OCI-LY3 (cell line): Measurements from ENCODE around the gene SMIM32.

Source experiments
- H2AFZ ChIP-seq: fragments of 200-600, 300-600 bp; shearing (Covaris generic); 2 replicates; pipeline ENCODE4 v1.6.0; 2014; ENCODE audit warnings: antibody characterized with exemption, low read depth, low read length
- H3K27ac ChIP-seq: fragments of 200-600, 300-600 bp; sonication (generic); 2 replicates; pipeline ENCODE4 v1.5.1; 2014; ENCODE audit warnings: mild to moderate bottlenecking, low read length, moderate library complexity, mixed read lengths
- H3K27me3 ChIP-seq: fragments of 200-600, 300-600 bp; sonication (generic); 2 replicates; pipeline ENCODE4 v1.6.1; 2014; ENCODE audit warnings: low read depth, low read length, mixed read lengths
- H3K36me3 ChIP-seq: fragments of 200-600, 300-600 bp; sonication (generic); replicated peaks from 2 replicates; pipeline ENCODE3; 2014; ENCODE audit warnings: low read depth, low read length, mixed read lengths
- H3K4me1 ChIP-seq: fragments of 300-600, 200-600 bp; sonication (generic); 2 replicates; pipeline ENCODE4 v1.6.1; 2014; ENCODE audit warnings: low read length, mixed read lengths
- H3K4me2 ChIP-seq: fragments of 200-600, 300-600 bp; sonication (generic); 2 replicates; pipeline ENCODE4 v1.6.1; 2014; ENCODE audit warnings: low read length, mixed read lengths
- H3K4me3 ChIP-seq: fragments of 300-600, 200-600 bp; sonication (generic); 2 replicates; pipeline ENCODE4 v1.5.1; 2014; ENCODE audit warnings: antibody characterized with exemption, mild to moderate bottlenecking, low read length, moderate library complexity
- H3K79me2 ChIP-seq: fragments of 300-600, 200-600 bp; shearing (Covaris generic); 2 replicates; pipeline ENCODE4 v1.6.1; 2014; ENCODE audit warnings: mild to moderate bottlenecking, low read length, mixed read lengths
- H3K9ac ChIP-seq: fragments of 300-600, 200-600 bp; shearing (Covaris generic); 2 replicates; pipeline ENCODE4 v1.6.0; 2014; ENCODE audit warnings: mild to moderate bottlenecking, low read length, moderate library complexity
- H3K9me3 ChIP-seq: fragments of 200-600, 300-600 bp; shearing (Covaris generic); 2 replicates; pipeline ENCODE4 v1.6.1; 2014; ENCODE audit warnings: low read length, mixed read lengths; ENCODE audit not compliant: insufficient read depth
- H4K20me1 ChIP-seq: fragments of 200-600, 300-600 bp; sonication (generic); 2 replicates; pipeline ENCODE4 v1.6.1; 2016; ENCODE audit warnings: low read length, mixed read lengths; ENCODE audit not compliant: insufficient read depth
- EZH2phosphoT487 ChIP-seq: fragments of 200-600 bp; shearing (Covaris generic); IDR thresholded peaks from 2 replicates; pipeline ENCODE4 v1.6.1; 2018; ENCODE audit warnings: antibody characterized with exemption, mixed run types, low read depth
- TF ChIP-seq, protein P1 (sequence below): fragments of 200-600, 300-600 bp; sonication (generic); IDR thresholded peaks from 2 replicates; pipeline ENCODE4 v1.5.1; 2014; ENCODE audit warnings: antibody characterized with exemption, low read length, low read depth

Gene SMIM32

GRCh38 chr5:136236479-136237083 is 43.6 kb upstream of the SMIM32 start:
- Histone ChIP-seq H3K36me3 (no peaks in the 10 kb centered on the region), H3K4me3 (no peak overlapping the region), H3K9ac (no peak overlapping the region), H3K9me3 (no peaks in the 10 kb centered on the region), H2AFZ (no peak overlapping the region), H3K79me2 (no peaks in the 10 kb centered on the region), H3K27me3 (no peaks in the 10 kb centered on the region), H4K20me1 (no peaks in the 10 kb centered on the region), H3K4me1 (no peaks in the 10 kb centered on the region), H3K27ac (no peak overlapping the region), H3K4me2 (no peak overlapping the region)
- no peak for TF ChIP-seq EZH2phosphoT487
- TF ChIP-seq, protein P1, sequence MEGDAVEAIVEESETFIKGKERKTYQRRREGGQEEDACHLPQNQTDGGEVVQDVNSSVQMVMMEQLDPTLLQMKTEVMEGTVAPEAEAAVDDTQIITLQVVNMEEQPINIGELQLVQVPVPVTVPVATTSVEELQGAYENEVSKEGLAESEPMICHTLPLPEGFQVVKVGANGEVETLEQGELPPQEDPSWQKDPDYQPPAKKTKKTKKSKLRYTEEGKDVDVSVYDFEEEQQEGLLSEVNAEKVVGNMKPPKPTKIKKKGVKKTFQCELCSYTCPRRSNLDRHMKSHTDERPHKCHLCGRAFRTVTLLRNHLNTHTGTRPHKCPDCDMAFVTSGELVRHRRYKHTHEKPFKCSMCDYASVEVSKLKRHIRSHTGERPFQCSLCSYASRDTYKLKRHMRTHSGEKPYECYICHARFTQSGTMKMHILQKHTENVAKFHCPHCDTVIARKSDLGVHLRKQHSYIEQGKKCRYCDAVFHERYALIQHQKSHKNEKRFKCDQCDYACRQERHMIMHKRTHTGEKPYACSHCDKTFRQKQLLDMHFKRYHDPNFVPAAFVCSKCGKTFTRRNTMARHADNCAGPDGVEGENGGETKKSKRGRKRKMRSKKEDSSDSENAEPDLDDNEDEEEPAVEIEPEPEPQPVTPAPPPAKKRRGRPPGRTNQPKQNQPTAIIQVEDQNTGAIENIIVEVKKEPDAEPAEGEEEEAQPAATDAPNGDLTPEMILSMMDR, result no peak

GRCh38 chr5:136235321-136235720 is 42.4 kb upstream of the SMIM32 start:
- Histone ChIP-seq H3K4me3 (no peak overlapping the region), H3K27ac (no peak overlapping the region), H2AFZ (no peak overlapping the region), H4K20me1 (no peaks in the 10 kb centered on the region), H3K9ac (no peak overlapping the region), H3K4me1 (no peaks in the 10 kb centered on the region), H3K36me3 (no peaks in the 10 kb centered on the region), H3K27me3 (no peaks in the 10 kb centered on the region), H3K4me2 (no peak overlapping the region), H3K9me3 (no peaks in the 10 kb centered on the region), H3K79me2 (no peaks in the 10 kb centered on the region)
- TF ChIP-seq EZH2phosphoT487, result no peak
- TF ChIP-seq, protein P1, result no peak

GRCh38 chr5:136232316-136232715 is 39.4 kb upstream of the SMIM32 start:
- Histone ChIP-seq H3K9ac (no peak overlapping the region), H3K36me3 (no peaks in the 10 kb centered on the region), H3K4me3 (no peak overlapping the region), H3K9me3 (no peaks in the 10 kb centered on the region), H3K27me3 (0 out of 2 replicates have a peak, but pooled peaks cover 3% of the 10 kb centered on the region), H2AFZ (no peak overlapping the region), H3K4me1 (no peaks in the 10 kb centered on the region), H3K4me2 (no peak overlapping the region), H3K27ac (no peak overlapping the region), H4K20me1 (no peaks in the 10 kb centered on the region), H3K79me2 (no peaks in the 10 kb centered on the region)
- TF ChIP-seq, protein P1, result no peak
- no peak for TF ChIP-seq EZH2phosphoT487

DNA sequence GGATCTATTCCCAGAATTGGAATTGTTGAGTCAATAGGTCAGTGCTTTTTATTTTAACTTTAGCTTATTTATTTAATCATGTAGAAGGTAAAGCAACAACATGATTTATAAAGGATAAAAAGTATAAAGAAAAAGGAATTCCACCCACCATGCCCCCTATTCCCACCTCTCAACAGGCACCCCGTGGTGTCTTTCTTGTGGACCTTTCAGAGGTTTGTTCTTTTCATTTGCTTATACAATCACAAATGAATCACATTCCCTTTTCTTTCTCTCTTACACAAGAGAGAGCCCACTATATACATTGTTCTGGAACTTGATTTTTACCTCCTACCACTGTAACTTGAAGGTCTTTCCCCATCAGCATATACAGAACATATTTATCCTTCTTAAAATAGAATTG is 37.2 kb upstream of the SMIM32 start:
- Histone ChIP-seq H3K4me3 (no peak overlapping the region), H3K9me3 (no peaks in the 10 kb centered on the region), H2AFZ (no peak overlapping the region), H3K4me2 (no peak overlapping the region), H3K79me2 (no peaks in the 10 kb centered on the region), H3K36me3 (no peaks in the 10 kb centered on the region), H3K9ac (no peak overlapping the region), H3K27me3 (0 out of 2 replicates have a peak, but pooled peaks cover 3% of the 10 kb centered on the region), H3K27ac (no peak overlapping the region), H4K20me1 (no peaks in the 10 kb centered on the region), H3K4me1 (no peaks in the 10 kb centered on the region)
- TF ChIP-seq, protein P1, result no peak
- TF ChIP-seq EZH2phosphoT487, result no peak
